CD4-positive, alpha-beta T cell treated with Interleukin-2 at 100 ng/mL for 4 hours (primary cell): Measurements from ENCODE around the gene CELSR1.
A peak's percentile ranks its signal among the peaks of the same experiment; 100 is the strongest.

Source experiments
- DNase-seq: peaks from one replicate; pipeline ENCODE4 v3.0.0-alpha.2; 2020; ENCODE audit warnings: low spot score

The CELSR1 gene

GRCh38 chr22:46349681-46350080, 187.7 kb downstream of the CELSR1 start:
- no peak for DNase-seq

DNA sequence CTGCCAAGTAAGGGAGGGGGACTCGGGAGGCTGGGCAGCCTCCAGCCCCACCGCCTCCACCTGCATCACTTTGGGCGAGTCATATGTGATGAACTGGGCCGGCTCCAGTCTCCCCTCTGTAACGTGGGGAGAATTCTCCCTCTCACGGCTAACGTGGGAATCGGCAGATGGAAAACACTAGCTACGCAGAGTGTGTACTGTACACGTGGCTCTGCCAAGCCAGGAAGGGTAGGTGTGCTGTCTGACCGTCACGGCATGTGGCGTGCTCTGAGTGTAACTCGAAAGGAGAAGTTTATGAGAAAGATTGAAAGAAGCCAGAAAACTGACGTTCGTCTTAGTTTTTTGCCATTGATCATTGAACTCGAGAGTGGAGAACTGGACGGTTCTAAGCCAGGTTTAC, 188.2 kb downstream of the CELSR1 start:
- no peak for DNase-seq

DNA sequence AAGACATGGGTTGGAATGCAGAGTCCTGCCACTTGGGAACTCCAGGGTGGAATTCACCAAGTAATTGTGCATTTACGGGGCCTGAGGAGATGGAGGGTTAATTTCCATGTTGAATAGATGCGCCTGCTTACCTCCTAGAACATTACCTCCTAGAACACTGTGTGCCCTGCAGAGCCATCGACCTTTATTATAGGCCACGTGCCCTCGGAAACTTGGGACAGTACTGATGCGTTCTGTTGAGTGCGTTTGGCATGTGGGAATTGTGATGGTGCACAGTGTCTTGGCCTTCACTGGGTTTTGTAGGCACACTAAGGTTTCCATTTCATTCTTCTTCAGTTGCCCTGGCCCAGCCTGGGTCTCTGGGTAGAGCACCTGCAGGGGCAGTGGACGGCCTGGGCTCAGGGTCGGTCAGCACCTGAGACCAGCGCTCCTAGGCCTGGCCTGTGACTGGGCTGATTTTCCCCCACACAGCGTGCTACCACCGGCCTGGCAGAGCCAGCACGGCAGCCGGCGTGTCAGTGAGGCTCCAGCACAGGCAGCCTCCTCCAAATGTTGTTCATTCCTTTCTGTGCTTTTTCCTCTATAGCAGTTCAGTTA, 189.2 kb downstream of the CELSR1 start:
- DNase-seq = no peak

DNA sequence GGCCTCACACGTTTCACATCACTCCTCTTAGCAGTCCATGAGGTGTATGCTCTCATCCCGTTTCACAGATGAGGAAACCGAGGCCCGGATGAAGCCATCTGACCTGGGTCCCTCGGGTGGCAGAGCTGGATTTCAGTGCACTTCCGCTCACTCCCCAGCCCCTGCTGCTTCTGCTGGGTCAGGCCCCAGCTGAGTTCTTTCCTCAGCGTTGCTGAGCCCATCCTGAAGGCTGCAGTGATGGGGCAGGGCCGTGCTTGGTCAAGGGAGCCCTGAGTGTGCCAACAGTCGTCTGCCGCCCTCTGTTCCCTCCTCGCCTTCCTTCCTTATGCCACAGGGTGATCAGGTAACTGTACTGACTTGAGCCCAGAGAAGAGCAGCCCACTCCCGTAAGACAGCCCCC, 189.8 kb downstream of the CELSR1 start:
- no peak for DNase-seq

- no peak for DNase-seq
Observed at GRCh38 chr22:46346680-46347405, 190.6 kb downstream of the CELSR1 start.

- no peak for DNase-seq
Observed at GRCh38 chr22:46340676-46341075, 196.7 kb downstream of the CELSR1 start.

DNA sequence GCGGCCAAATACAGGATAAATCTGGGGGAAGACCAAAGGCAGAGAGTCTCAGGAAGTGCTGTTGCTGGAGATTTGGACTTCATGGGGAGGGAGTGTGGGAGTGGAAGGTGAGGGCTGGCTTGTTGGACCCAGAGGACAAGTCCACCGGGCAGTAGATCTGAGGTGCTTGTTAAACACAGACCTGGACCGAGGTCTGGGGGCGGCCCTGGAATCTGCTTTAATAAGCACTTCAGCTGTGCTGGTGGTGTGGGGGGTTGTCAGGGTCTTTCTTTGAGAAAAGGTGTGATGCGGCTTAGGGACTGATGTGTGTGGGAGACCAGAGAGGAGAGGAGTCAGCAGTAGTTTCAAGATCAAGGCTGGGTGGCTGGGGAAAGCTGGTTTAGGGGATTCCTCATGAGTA, 197.5 kb downstream of the CELSR1 start:
- no peak for DNase-seq

GRCh38 chr22:46338636-46339035, 198.8 kb downstream of the CELSR1 start:
- no peak for DNase-seq

GRCh38 chr22:46337870-46338269, 199.6 kb downstream of the CELSR1 start:
- DNase-seq = no peak

DNA sequence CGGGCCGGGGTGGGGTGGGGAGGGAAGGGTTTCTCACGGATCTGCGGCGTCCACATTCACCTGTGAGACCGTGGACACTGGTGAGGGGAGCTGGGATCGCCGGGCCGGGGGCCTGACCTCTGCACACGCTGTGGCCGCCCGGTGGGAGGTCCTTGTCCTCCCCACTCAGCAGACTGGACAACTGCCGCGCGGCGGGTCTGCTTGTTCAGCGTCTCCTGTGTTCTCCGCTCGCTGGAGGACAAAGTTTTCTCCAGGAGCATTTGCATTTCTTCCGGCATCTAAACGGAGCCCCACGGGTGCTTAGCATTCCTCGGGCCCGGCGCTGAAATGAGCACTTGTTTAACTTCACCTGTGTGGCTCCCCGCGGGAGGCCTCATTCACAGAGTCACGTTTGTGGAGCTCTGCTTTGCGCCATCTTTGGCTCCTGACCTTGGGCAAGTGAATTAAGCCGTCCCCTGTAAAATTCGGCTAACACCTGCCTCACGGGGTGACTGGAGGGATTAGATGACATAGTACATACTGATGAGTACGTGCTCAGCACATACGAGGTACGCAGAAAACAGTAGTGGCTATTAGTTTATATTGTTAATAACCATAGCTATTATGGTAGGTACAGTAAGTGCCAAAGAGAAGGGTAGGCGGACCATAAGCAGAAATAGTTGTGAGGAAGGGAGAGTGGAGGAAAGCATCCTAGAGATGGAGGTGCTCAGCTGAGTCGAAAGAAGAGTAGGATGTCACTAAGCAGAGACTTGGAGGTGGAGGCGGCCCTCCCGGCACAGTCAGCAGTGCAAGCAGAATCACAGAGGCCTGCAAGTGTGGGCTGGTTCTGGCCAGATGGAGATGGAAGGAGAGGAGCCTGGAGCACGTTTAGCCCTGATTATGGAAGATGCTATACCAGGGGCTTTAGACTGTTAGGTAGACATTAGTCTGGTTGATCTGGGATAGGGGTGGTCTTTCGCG, 201.0 kb downstream of the CELSR1 start:
- peak; percentile 4 for DNase-seq

- peak; percentile 77 for DNase-seq
Observed at GRCh38 chr22:46335201-46336118, 202.0 kb downstream of the CELSR1 start, which contains the start of gene TRMU. Gene TRMU, plus strand, starts transcription at chr22:46335714. Its CDS starts 51 bp downstream, at chr22:46335765.

- DNase-seq = no peak
Observed at GRCh38 chr22:46331496-46331895, 205.9 kb downstream of the CELSR1 start.

- no peak for DNase-seq
Observed at GRCh38 chr22:46330426-46330825, 207.0 kb downstream of the CELSR1 start.

DNA sequence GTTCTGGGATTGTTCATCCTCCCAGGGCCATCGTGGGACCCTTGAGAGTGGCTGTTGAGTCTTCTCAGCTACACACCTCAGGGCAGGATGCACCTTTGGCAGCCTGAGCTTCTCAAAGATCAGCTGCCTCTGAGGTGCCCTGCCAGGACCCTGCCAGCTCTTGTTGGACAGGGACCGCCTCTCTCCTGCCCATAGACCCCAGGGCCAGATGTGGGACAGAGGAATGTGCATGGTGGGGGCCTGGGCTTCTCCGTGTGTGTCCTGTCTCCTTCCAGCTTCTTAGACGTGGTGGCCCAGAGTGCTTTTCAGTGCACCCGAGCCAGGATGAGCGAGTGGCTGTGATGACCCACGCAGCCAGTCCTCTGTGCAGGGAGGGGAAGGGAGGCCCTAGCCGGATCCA, 207.8 kb downstream of the CELSR1 start:
- DNase-seq = no peak

GRCh38 chr22:46328797-46329196, 208.6 kb downstream of the CELSR1 start:
- no peak for DNase-seq

GRCh38 chr22:46327691-46328465, 209.5 kb downstream of the CELSR1 start:
- DNase-seq = no peak

GRCh38 chr22:46326066-46326680, 211.2 kb downstream of the CELSR1 start:
- DNase-seq = no peak

GRCh38 chr22:46323162-46323561, 214.3 kb downstream of the CELSR1 start:
- DNase-seq = no peak

GRCh38 chr22:46322711-46323110, 214.7 kb downstream of the CELSR1 start:
- DNase-seq = no peak

DNA sequence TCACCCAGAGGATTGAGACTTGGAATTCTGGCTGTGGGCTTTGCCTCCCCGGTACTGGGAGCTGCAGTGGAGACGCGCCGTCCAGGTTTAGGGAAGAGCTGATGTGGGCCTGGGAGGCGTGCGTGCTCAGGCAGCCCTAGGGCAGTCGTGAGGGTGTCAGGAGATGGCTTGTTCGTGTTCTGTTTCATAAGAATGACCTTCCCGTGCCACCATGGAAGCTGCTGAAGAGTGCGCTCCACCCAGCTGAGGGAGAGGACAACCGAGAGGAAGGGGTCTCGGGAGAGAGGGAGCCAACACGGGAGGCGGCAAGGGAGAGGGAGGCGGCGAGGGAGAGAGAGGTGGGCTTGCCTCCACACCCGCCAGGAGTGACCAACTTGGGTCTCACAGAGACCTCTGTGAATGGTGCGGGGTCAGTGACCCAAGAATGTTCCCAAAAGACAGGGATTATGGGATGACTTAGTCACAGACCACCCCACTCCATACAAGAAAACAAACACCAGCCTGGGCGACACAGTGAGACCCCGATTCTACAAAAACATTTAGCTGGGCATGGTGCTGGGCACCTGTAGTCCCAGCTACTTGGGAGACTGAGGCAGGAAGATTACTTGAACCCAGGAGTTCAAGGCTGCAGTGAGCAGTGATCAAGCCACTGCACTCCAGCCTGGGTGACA, 216.6 kb downstream of the CELSR1 start:
- DNase-seq = no peak
